K562 (cell line): ENCODE data around the gene NT5DC4. TPM values are rescaled to one million over a fixed set of nuclear protein-coding genes. Genes with fewer than 3 reads are reported as not detected.

Experiments used
- ATF3 ChIP-seq, 2 experiments: fragments of 450-650 bp in 1 of 2; sonication (generic) in 1 of 2; formaldehyde crosslinking in 1 of 2; IDR thresholded peaks in 1 of 2; conservative IDR thresholded peaks in 1 of 2; 2 replicates each; pipeline versions ENCODE4 v1.6.1 to v1.8.1; 2016 to 2023; ENCODE audit warnings: mild to moderate bottlenecking in 2 of 2, moderate library complexity in 2 of 2, inconsistent platforms in 1 of 2, missing genetic modification reagents in 1 of 2
- E2F5 ChIP-seq: sonication (generic); formaldehyde crosslinking; IDR thresholded peaks from 2 replicates; pipeline ENCODE4 v1.8.0; 2022; ENCODE audit warnings: mild to moderate bottlenecking, missing genetic modification reagents
- E4F1 ChIP-seq: fragments of 250-450 bp; sonication (Bioruptor Pico); IDR thresholded peaks from 2 replicates; pipeline ENCODE4 v1.5.0; 2021; ENCODE audit warnings: mild to moderate bottlenecking, borderline replicate concordance
- EP400 ChIP-seq: fragments of 450-650 bp; IDR thresholded peaks from 2 replicates; pipeline ENCODE4 v1.6.1; 2017; ENCODE audit warnings: antibody characterized with exemption, mild to moderate bottlenecking, moderate library complexity
- HDAC1 ChIP-seq, 2 experiments: fragments of 450-650 bp; IDR thresholded peaks; 2 replicates each; pipeline ENCODE4 v1.6.1; 2016 to 2017; ENCODE audit warnings: inconsistent platforms in 1 of 2, mild to moderate bottlenecking in 1 of 2, moderate library complexity in 1 of 2
- KDM2B ChIP-seq: fragments of 250-450 bp; sonication (Bioruptor Pico); IDR thresholded peaks from 2 replicates; pipeline ENCODE4 v1.8.0; 2021; ENCODE audit warnings: mild to moderate bottlenecking, moderate library complexity
- L3MBTL2 ChIP-seq: fragments of 450-650 bp; IDR thresholded peaks from 2 replicates; pipeline ENCODE4 v1.6.1; 2016; ENCODE audit warnings: mild to moderate bottlenecking, moderate library complexity
- MXI1 ChIP-seq: IDR thresholded peaks from 2 replicates; pipeline ENCODE4 v1.6.1; 2011; ENCODE audit warnings: low read depth, mild to moderate bottlenecking, improper control_type of control experiment, low read length
- SMAD2 ChIP-seq: fragments of 150-350 bp; IDR thresholded peaks from 2 replicates; pipeline ENCODE4 v1.6.1; 2014; ENCODE audit warnings: low read depth, mild to moderate bottlenecking, low read length
- SMARCE1 ChIP-seq: fragments of 450-650 bp; IDR thresholded peaks from 2 replicates; pipeline ENCODE4 v1.7.1; 2016; ENCODE audit warnings: mild to moderate bottlenecking
- SOX6 ChIP-seq: fragments of 450-650 bp; IDR thresholded peaks from 2 replicates; pipeline ENCODE4 v1.6.1; 2014; ENCODE audit warnings: mild to moderate bottlenecking
- TCF15 ChIP-seq: fragments of 250-450 bp; sonication (Bioruptor Pico); IDR thresholded peaks from 2 replicates; pipeline ENCODE4 v1.8.0; 2022; ENCODE audit warnings: moderate library complexity, mild to moderate bottlenecking, inconsistent platforms
- TSHZ1 ChIP-seq: fragments of 250-450 bp; sonication (Bioruptor Pico); IDR thresholded peaks from 2 replicates; pipeline ENCODE4 v1.4.0; 2020; ENCODE audit warnings: mild to moderate bottlenecking, moderate library complexity
- USF1 ChIP-seq: sonication (generic); formaldehyde crosslinking; IDR thresholded peaks from 2 replicates; pipeline ENCODE4 v1.9.0; 2022; ENCODE audit warnings: mild to moderate bottlenecking, missing genetic modification reagents
- ZC3H11A ChIP-seq: IDR thresholded peaks from 2 replicates; pipeline ENCODE4 v1.6.1; 2012; ENCODE audit warnings: low read depth, low read length, improper control_type of control experiment
- ZNF12 ChIP-seq: sonication (generic); formaldehyde crosslinking; IDR thresholded peaks from 2 replicates; pipeline ENCODE4 v1.4.0; 2020; ENCODE audit warnings: mild to moderate bottlenecking, missing genetic modification reagents
- ZNF184 ChIP-seq: sonication (generic); formaldehyde crosslinking; IDR thresholded peaks from 2 replicates; pipeline ENCODE4 v1.5.0; 2020; ENCODE audit warnings: missing genetic modification reagents
- polyA plus RNA-seq, 8 experiments: library from polyadenylated mRNA; depleted of rRNA in 4 of 8; stranded (reverse) in 5 of 8; unstranded in 3 of 8; fragments of >200 nt; fragmentation: Nextera tagmentation in 2 of 8; fragmentation: Illumina TruSeq in 1 of 8; extraction: Ambion mirVana in 2 of 8; extraction: Trizol in 1 of 8; gene quantifications; 2 replicates each; pipeline versions ENCODE4 v1.2.1 to v1.2.3, GENCODE V29; 2011 to 2014; ENCODE audit warnings: inconsistent platforms in 1 of 8, missing spikeins in 1 of 8
- total RNA-seq, 7 experiments: library from RNA; depleted of rRNA in 6 of 7; stranded (reverse); fragments of >200 nt in 6 of 7; fragmentation: Illumina TruSeq in 2 of 7; extraction: Trizol in 2 of 7; gene quantifications; 2 replicates each; pipeline versions ENCODE4 v1.2.1 to v1.2.3, GENCODE V29; 2011 to 2021; ENCODE audit warnings: low replicate concordance in 1 of 7

Gene NT5DC4
- total and polyA plus RNA-seq, 9 of the 15 experiments (the other 6 are each of a cell fraction or from before 2014, with no cell fraction given) = 0.44 to 6.9 (median 2.5) TPM

GRCh38 chr2:112712903-112713584, 7.8 kb upstream of the NT5DC4 start (continued):
- TF ChIP-seq TSHZ1 (CRISPR knock-in tag) (no peak), ZNF184 (CRISPR knock-in tag) (no peak), EP400 (no peak), KDM2B (CRISPR knock-in tag) (no peak), E2F5 (CRISPR knock-in tag) (no peak), USF1 (CRISPR knock-in tag) (peak; percentile 82), SOX6 (peak; percentile 59; the same call in 1 of the 2 replicates), SMAD2 (no peak), L3MBTL2 (peak; percentile 44; the same call in 1 of the 2 replicates), ZC3H11A (no peak), E4F1 (no peak), ZNF12 (CRISPR knock-in tag) (no peak), HDAC1 (IDR thresholded peaks at IDR 0.05) (peak in 1 of 2 experiments; percentile 58; a peak in 1 of 4 replicates), SMARCE1 (0 out of 2 replicates have a peak, but pooled peaks have one; percentile 44), MXI1 (no peak), ATF3 (IDR thresholded peaks at IDR 0.05) (peak; percentile 63), ATF3 (CRISPR knock-in tag; conservative IDR thresholded peaks at IDR 0.05) (no peak), TCF15 (CRISPR knock-in tag) (no peak)
